Measurements from ENCODE around the gene PDPK1.

Gene PDPK1

GRCh38 chr16:2500430-2500917 is 37.3 kb upstream of the PDPK1 start:
- no peaks in the 10 kb centered on the region for H3K27me3 Mint-ChIP-seq
- no peak overlapping the region for H3K4me3 Mint-ChIP-seq
- no peaks in the 10 kb centered on the region for H3K4me1 Mint-ChIP-seq (ENCODE audit: low read depth)
- H3K9me3 Mint-ChIP-seq (ENCODE audit: low read depth): no peaks in the 10 kb centered on the region
- H3K27ac Mint-ChIP-seq: no peak overlapping the region
- no peaks in the 10 kb centered on the region for H3K36me3 Mint-ChIP-seq

GRCh38 chr16:2500918-2501750 is 36.7 kb upstream of the PDPK1 start:
- Mint-ChIP-seq H3K4me3 (no peak overlapping the region), H3K36me3 (no peaks in the 10 kb centered on the region), H3K27ac (no peak overlapping the region), H3K4me1 (ENCODE audit: low read depth) (no peaks in the 10 kb centered on the region), H3K27me3 (no peaks in the 10 kb centered on the region), H3K9me3 (ENCODE audit: low read depth) (no peaks in the 10 kb centered on the region)

- no peaks in the 10 kb centered on the region for H3K36me3 Mint-ChIP-seq
- H3K27ac Mint-ChIP-seq: no peak overlapping the region
- H3K9me3 Mint-ChIP-seq (ENCODE audit: low read depth): no peaks in the 10 kb centered on the region
- H3K4me3 Mint-ChIP-seq: no peak overlapping the region
- no peaks in the 10 kb centered on the region for H3K4me1 Mint-ChIP-seq (ENCODE audit: low read depth)
- no peaks in the 10 kb centered on the region for H3K27me3 Mint-ChIP-seq
Observed at GRCh38 chr16:2501946-2502895, 35.6 kb upstream of the PDPK1 start.

- Mint-ChIP-seq H3K9me3 (ENCODE audit: low read depth) (no peaks in the 10 kb centered on the region), H3K36me3 (no peaks in the 10 kb centered on the region), H3K27me3 (no peaks in the 10 kb centered on the region), H3K4me3 (no peak overlapping the region), H3K4me1 (ENCODE audit: low read depth) (no peaks in the 10 kb centered on the region), H3K27ac (no peak overlapping the region)
Observed at GRCh38 chr16:2505695-2506094, 32.1 kb upstream of the PDPK1 start.

GRCh38 chr16:2507052-2507659 is 30.7 kb upstream of the PDPK1 start:
- H3K27ac Mint-ChIP-seq: no peak overlapping the region
- no peak overlapping the region for H3K4me3 Mint-ChIP-seq
- no peaks in the 10 kb centered on the region for H3K9me3 Mint-ChIP-seq (ENCODE audit: low read depth)
- no peaks in the 10 kb centered on the region for H3K4me1 Mint-ChIP-seq (ENCODE audit: low read depth)
- no peaks in the 10 kb centered on the region for H3K27me3 Mint-ChIP-seq
- no peaks in the 10 kb centered on the region for H3K36me3 Mint-ChIP-seq

- Mint-ChIP-seq H3K4me1 (ENCODE audit: low read depth) (peaks cover 4% of the 10 kb centered on the region), H3K4me3 (no peak overlapping the region), H3K36me3 (no peaks in the 10 kb centered on the region), H3K9me3 (ENCODE audit: low read depth) (no peaks in the 10 kb centered on the region), H3K27ac (no peak overlapping the region), H3K27me3 (no peaks in the 10 kb centered on the region)
Observed at GRCh38 chr16:2507665-2508064, 30.2 kb upstream of the PDPK1 start.

- Mint-ChIP-seq H3K27ac (no peak overlapping the region), H3K27me3 (no peaks in the 10 kb centered on the region), H3K36me3 (no peaks in the 10 kb centered on the region), H3K4me3 (no peak overlapping the region), H3K9me3 (ENCODE audit: low read depth) (no peaks in the 10 kb centered on the region), H3K4me1 (ENCODE audit: low read depth) (peaks cover 10% of the 10 kb centered on the region)
Observed at GRCh38 chr16:2508722-2509400, 29.0 kb upstream of the PDPK1 start.

GRCh38 chr16:2511128-2511800 is 26.6 kb upstream of the PDPK1 start:
- H3K4me3 Mint-ChIP-seq: no peak overlapping the region
- no peak overlapping the region for H3K27ac Mint-ChIP-seq

GRCh38 chr16:2511996-2512734 is 25.7 kb upstream of the PDPK1 start:
- Mint-ChIP-seq H3K27me3 (no peaks in the 10 kb centered on the region), H3K4me1 (ENCODE audit: low read depth) (peaks cover 31% of the 10 kb centered on the region), H3K9me3 (ENCODE audit: low read depth) (no peaks in the 10 kb centered on the region), H3K36me3 (no peaks in the 10 kb centered on the region), H3K27ac (peak overlapping the region; percentile 25), H3K4me3 (peak overlapping the region; percentile 79)

More at GRCh38 chr16:2511128-2511800, 26.6 kb upstream of the PDPK1 start:
- no peaks in the 10 kb centered on the region for H3K9me3 Mint-ChIP-seq (ENCODE audit: low read depth)
- H3K4me1 Mint-ChIP-seq (ENCODE audit: low read depth): peaks cover 22% of the 10 kb centered on the region
- H3K36me3 Mint-ChIP-seq: no peaks in the 10 kb centered on the region
- H3K27me3 Mint-ChIP-seq: no peaks in the 10 kb centered on the region

- Mint-ChIP-seq H3K4me1 (ENCODE audit: low read depth) (peaks cover 38% of the 10 kb centered on the region), H3K9me3 (ENCODE audit: low read depth) (no peaks in the 10 kb centered on the region), H3K4me3 (peak overlapping the region; percentile 79), H3K27ac (peak overlapping the region; percentile 87), H3K36me3 (no peaks in the 10 kb centered on the region), H3K27me3 (no peaks in the 10 kb centered on the region)
Observed at GRCh38 chr16:2512735-2513404, 25.0 kb upstream of the PDPK1 start.

GRCh38 chr16:2513405-2514332 is 24.2 kb upstream of the PDPK1 start, which contains the start of gene ATP6V0C:
Gene ATP6V0C, plus strand, starts transcription at chr16:2513952. Its CDS starts 152 bp downstream, at chr16:2514104.
- H3K36me3 Mint-ChIP-seq: no peaks in the 10 kb centered on the region
- peak within 1 kb of the TSS; percentile 92 for H3K27ac Mint-ChIP-seq
- peaks cover 42% of the 10 kb centered on the region for H3K4me1 Mint-ChIP-seq (ENCODE audit: low read depth)
- H3K9me3 Mint-ChIP-seq (ENCODE audit: low read depth): no peaks in the 10 kb centered on the region
- no peaks in the 10 kb centered on the region for H3K27me3 Mint-ChIP-seq
- H3K4me3 Mint-ChIP-seq: peak within 1 kb of the TSS; percentile 91
